NCI-H748 treated with DMSO at 0.1 percent for 48 hours (cell line): ENCODE results near the gene ZP1.

Source experiments
- DNase-seq: peaks from one replicate; lab custom pipeline; 2025; lab: John Stamatoyannopoulos, UW

ZP1 gene

GRCh38 chr11:60859616-60860250 lies 7.6 kb upstream of the ZP1 start:
- DNase-seq: no peak

- DNase-seq: no peak
These were observed 6.4 kb upstream of the ZP1 start for GRCh38 chr11:60860943-60861342.

GRCh38 chr11:60862171-60862570 lies 5.2 kb upstream of the ZP1 start:
- DNase-seq: no peak

- no peak for DNase-seq
These were observed 3.5 kb upstream of the ZP1 start for GRCh38 chr11:60863550-60864521.

- DNase-seq: no peak
These were observed 2.4 kb upstream of the ZP1 start for GRCh38 chr11:60864856-60865513.

- DNase-seq: no peak
These were observed 734 bp downstream of the ZP1 start for GRCh38 chr11:60867871-60868681.

- DNase-seq: no peak
These were observed 1.5 kb downstream of the ZP1 start for GRCh38 chr11:60868682-60869450.

- no peak for DNase-seq
These were observed 2.1 kb downstream of the ZP1 start for GRCh38 chr11:60869451-60869825.

- DNase-seq: no peak
These were observed 2.9 kb downstream of the ZP1 start for GRCh38 chr11:60870276-60870675.

- DNase-seq: no peak
These were observed 3.5 kb downstream of the ZP1 start for GRCh38 chr11:60870733-60871377.

- DNase-seq: no peak
These were observed 4.2 kb downstream of the ZP1 start for GRCh38 chr11:60871378-60872061.

GRCh38 chr11:60872124-60872960 lies 5.0 kb downstream of the ZP1 start:
- DNase-seq: no peak

- no peak for DNase-seq
These were observed 5.7 kb downstream of the ZP1 start for GRCh38 chr11:60872961-60873524.

GRCh38 chr11:60873533-60873932 lies 6.2 kb downstream of the ZP1 start:
- no peak for DNase-seq

- DNase-seq: no peak
These were observed 7.4 kb downstream of the ZP1 start for GRCh38 chr11:60874421-60875365.

- DNase-seq: no peak
These were observed 8.2 kb downstream of the ZP1 start for GRCh38 chr11:60875366-60876167.

- no peak for DNase-seq
These were observed 8.8 kb downstream of the ZP1 start for GRCh38 chr11:60876168-60876485.
